ENCODE results near the gene CGRRF1. TPM values are rescaled to one million over a fixed set of nuclear protein-coding genes. Genes with fewer than 3 reads are reported as not detected.

CGRRF1 gene
- total and polyA plus RNA-seq, 3 donors from 2014 or later: 29.4 to 79.6 (median 31.4) TPM

GRCh38 chr14:54550514-54550913 lies 40.8 kb downstream of the CGRRF1 start:
- no peak for DNase-seq
- no peaks in the 10 kb centered on the region for H3K27me3 ChIP-seq
- no peak overlapping the region for H3K27ac ChIP-seq
- no peaks in the 10 kb centered on the region for H3K9me3 ChIP-seq
- H3K4me3 ChIP-seq: no peak overlapping the region
- H3K4me1 ChIP-seq: no peaks in the 10 kb centered on the region
- no peak for TF ChIP-seq CTCF (IDR thresholded peaks at IDR 0.05)
- no peak for TF ChIP-seq POLR2A (IDR thresholded peaks at IDR 0.05)
- 72 to 90% methylated on average over 1 of the region's 1 CpG for WGBS, 2 donors
- intact Hi-C loops (cut with DNase I; ENCODE audit: low total_unique reads): no loop called here
- no peaks in the 10 kb centered on the region for H3K36me3 ChIP-seq (ENCODE audit: low read depth, missing control alignments)

- H3K27me3 ChIP-seq: no peaks in the 10 kb centered on the region
- no peaks in the 10 kb centered on the region for H3K36me3 ChIP-seq (ENCODE audit: low read depth, missing control alignments)
- H3K4me3 ChIP-seq: no peak overlapping the region
- intact Hi-C loops (cut with DNase I; ENCODE audit: low total_unique reads): no loop called here
- no peaks in the 10 kb centered on the region for H3K4me1 ChIP-seq
- DNase-seq: no peak
- 93% methylated on average over 2 of the region's 2 CpGs for WGBS, 2 donors
- no peaks in the 10 kb centered on the region for H3K9me3 ChIP-seq
- H3K27ac ChIP-seq: no peak overlapping the region
- TF ChIP-seq POLR2A (IDR thresholded peaks at IDR 0.05) (no peak), CTCF (IDR thresholded peaks at IDR 0.05) (no peak)
Measured at GRCh38 chr14:54554401-54554800, 44.7 kb downstream of the CGRRF1 start.

DNA sequence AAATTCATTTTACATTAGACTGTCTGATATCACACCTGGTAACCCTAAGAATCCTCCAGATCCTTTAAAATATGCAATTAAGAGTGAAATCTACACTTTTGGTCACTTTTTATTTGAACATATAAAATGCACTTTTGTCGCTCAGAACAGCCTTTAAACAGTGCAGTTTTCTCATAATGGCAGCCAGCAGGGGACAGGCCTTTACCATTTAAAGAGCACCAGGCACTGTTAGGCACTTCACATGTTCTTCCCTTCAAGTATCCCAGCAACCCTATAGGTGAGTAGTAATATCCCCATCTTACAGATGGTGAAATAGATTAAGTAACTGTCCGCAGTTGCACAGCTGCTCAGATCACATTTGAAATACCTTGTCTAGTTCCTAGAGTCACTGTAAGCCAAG lies 45.9 kb downstream of the CGRRF1 start:
- no peaks in the 10 kb centered on the region for H3K9me3 ChIP-seq
- no peak overlapping the region for H3K4me3 ChIP-seq
- 94 to 98% methylated on average over 2 of the region's 2 CpGs for WGBS, 2 donors
- H3K36me3 ChIP-seq (ENCODE audit: low read depth, missing control alignments): no peaks in the 10 kb centered on the region
- H3K27me3 ChIP-seq: no peaks in the 10 kb centered on the region
- TF ChIP-seq POLR2A (IDR thresholded peaks at IDR 0.05): no peak
- no peak for TF ChIP-seq CTCF (IDR thresholded peaks at IDR 0.05)
- no peak for DNase-seq
- H3K4me1 ChIP-seq: no peaks in the 10 kb centered on the region
- intact Hi-C loops (cut with DNase I; ENCODE audit: low total_unique reads): no loop called here
- no peak overlapping the region for H3K27ac ChIP-seq

- intact Hi-C loops (cut with DNase I; ENCODE audit: low total_unique reads): no loop called here
- WGBS, 2 donors: 86 to 93% methylated on average over 9 of the region's 9 CpGs
Measured at GRCh38 chr14:54556535-54556934, 46.8 kb downstream of the CGRRF1 start.

More at GRCh38 chr14:54556535-54556934, 46.8 kb downstream of the CGRRF1 start:
- H3K27ac ChIP-seq: no peak overlapping the region
- no peak for DNase-seq
- no peaks in the 10 kb centered on the region for H3K27me3 ChIP-seq
- H3K4me1 ChIP-seq: no peaks in the 10 kb centered on the region
- TF ChIP-seq CTCF (IDR thresholded peaks at IDR 0.05): no peak
- TF ChIP-seq POLR2A (IDR thresholded peaks at IDR 0.05): no peak
- no peaks in the 10 kb centered on the region for H3K9me3 ChIP-seq
- H3K4me3 ChIP-seq: no peak overlapping the region
- H3K36me3 ChIP-seq (ENCODE audit: low read depth, missing control alignments): no peaks in the 10 kb centered on the region

All from testis (tissue), 3 donors.